ENCODE measurements around the gene ITSN1.

Gene ITSN1

GRCh38 chr21:33840771-33841170, 198.5 kb downstream of the ITSN1 start:
- no peak for DNase-seq (ENCODE audit: low read depth)

- no peak for DNase-seq (ENCODE audit: low read depth)
Observed at GRCh38 chr21:33841561-33841960, 199.3 kb downstream of the ITSN1 start.

GRCh38 chr21:33843216-33843615, 200.9 kb downstream of the ITSN1 start:
- no peak for DNase-seq (ENCODE audit: low read depth)

GRCh38 chr21:33844104-33844889, 202.0 kb downstream of the ITSN1 start:
- no peak for DNase-seq (ENCODE audit: low read depth)

GRCh38 chr21:33844890-33845205, 202.5 kb downstream of the ITSN1 start:
- no peak for DNase-seq (ENCODE audit: low read depth)

GRCh38 chr21:33846141-33846540, 203.8 kb downstream of the ITSN1 start:
- DNase-seq (ENCODE audit: low read depth), result no peak

GRCh38 chr21:33847588-33848248, 205.4 kb downstream of the ITSN1 start:
- DNase-seq (ENCODE audit: low read depth), result no peak

GRCh38 chr21:33848249-33848953, 206.1 kb downstream of the ITSN1 start:
- no peak for DNase-seq (ENCODE audit: low read depth)

- DNase-seq (ENCODE audit: low read depth), result no peak
Observed at GRCh38 chr21:33849834-33850233, 207.5 kb downstream of the ITSN1 start.

- DNase-seq (ENCODE audit: low read depth), result no peak
Observed at GRCh38 chr21:33850401-33850800, 208.1 kb downstream of the ITSN1 start.

- DNase-seq (ENCODE audit: low read depth), result no peak
Observed at GRCh38 chr21:33850985-33851384, 208.7 kb downstream of the ITSN1 start.

- no peak for DNase-seq (ENCODE audit: low read depth)
Observed at GRCh38 chr21:33852485-33852884, 210.2 kb downstream of the ITSN1 start.

- DNase-seq (ENCODE audit: low read depth), result no peak
Observed at GRCh38 chr21:33854604-33855003, 212.3 kb downstream of the ITSN1 start.

GRCh38 chr21:33855190-33855589, 212.9 kb downstream of the ITSN1 start:
- DNase-seq (ENCODE audit: low read depth), result no peak

- no peak for DNase-seq (ENCODE audit: low read depth)
Observed at GRCh38 chr21:33856893-33857527, 214.7 kb downstream of the ITSN1 start.

GRCh38 chr21:33857846-33858666, 215.8 kb downstream of the ITSN1 start:
- DNase-seq (ENCODE audit: low read depth), result no peak

- no peak for DNase-seq (ENCODE audit: low read depth)
Observed at GRCh38 chr21:33858667-33859372, 216.5 kb downstream of the ITSN1 start.

- no peak for DNase-seq (ENCODE audit: low read depth)
Observed at GRCh38 chr21:33859373-33860102, 217.2 kb downstream of the ITSN1 start.

GRCh38 chr21:33860332-33860879, 218.1 kb downstream of the ITSN1 start:
- no peak for DNase-seq (ENCODE audit: low read depth)

GRCh38 chr21:33861125-33861524, 218.8 kb downstream of the ITSN1 start:
- DNase-seq (ENCODE audit: low read depth), result no peak
